Keratinocyte (primary cell): Measurements from ENCODE around the gene ATP6V0D1. TPM values are rescaled to one million over a fixed set of nuclear protein-coding genes. Genes with fewer than 3 reads are reported as not detected.

Experiments
- DNase-seq: peaks from one replicate; pipeline ENCODE4 v3.0.0-alpha.2; 2011; ENCODE audit warnings: low read depth, missing footprints, low spot score
- FAIRE-seq: peaks from 2 replicates; lab custom pipeline; 2011; peaks lifted over from hg19 to GRCh38; lab: Jason Lieb, UNC
- H2AFZ ChIP-seq: 2 replicates; pipeline ENCODE4 v1.6.0; 2012; ENCODE audit warnings: low read length, control low read depth, inconsistent platforms; ENCODE audit not compliant: control insufficient read depth
- H3K27ac ChIP-seq: 2 replicates; pipeline ENCODE4 v1.5.1; 2011; ENCODE audit warnings: low read length; ENCODE audit not compliant: control insufficient read depth, insufficient read depth
- H3K27me3 ChIP-seq: 3 replicates; pipeline ENCODE4 v1.6.0; 2011; ENCODE audit warnings: low read length; ENCODE audit not compliant: control insufficient read depth, insufficient read depth; ENCODE audit errors: extremely low read depth
- H3K36me3 ChIP-seq, 2 experiments: 2 replicates in 1 of 2; 3 replicates in 1 of 2; pipeline ENCODE4 v1.5.1; 2011; ENCODE audit warnings: low read length in 2 of 2, mild to moderate bottlenecking in 1 of 2; ENCODE audit not compliant: control insufficient read depth in 2 of 2, insufficient read depth in 2 of 2; ENCODE audit errors: extremely low read depth in 1 of 2
- H3K4me1 ChIP-seq: 3 replicates; pipeline ENCODE4 v1.5.1; 2011; ENCODE audit warnings: low read length; ENCODE audit not compliant: control insufficient read depth, insufficient read depth; ENCODE audit errors: extremely low read depth
- H3K4me2 ChIP-seq: 3 replicates; pipeline ENCODE4 v1.6.0; 2011; ENCODE audit warnings: low read depth, low read length; ENCODE audit not compliant: control insufficient read depth, insufficient read depth; ENCODE audit errors: extremely low read depth
- H3K4me3 ChIP-seq, 3 experiments: fragments of 200-600 bp in 1 of 3; sonication (generic) in 1 of 3; 2 replicates in 2 of 3; 3 replicates in 1 of 3; pipeline ENCODE4 v1.5.1; 2011 to 2016; ENCODE audit warnings: low read length in 3 of 3, mild to moderate bottlenecking in 3 of 3, control low read depth in 2 of 3, inconsistent platforms in 1 of 3, low read depth in 1 of 3, mixed read lengths in 1 of 3, mixed run types in 1 of 3, moderate library complexity in 1 of 3; ENCODE audit not compliant: control insufficient read depth in 2 of 3, insufficient read depth in 2 of 3; ENCODE audit errors: extremely low read depth in 1 of 3
- H3K79me2 ChIP-seq: 2 replicates; pipeline ENCODE4 v1.6.0; 2012; ENCODE audit warnings: low read length; ENCODE audit not compliant: control insufficient read depth, insufficient read depth
- H3K9ac ChIP-seq: 3 replicates; pipeline ENCODE4 v1.6.0; 2011; ENCODE audit warnings: low read length; ENCODE audit not compliant: control insufficient read depth, insufficient read depth; ENCODE audit errors: extremely low read depth
- H3K9me1 ChIP-seq: 3 replicates; pipeline ENCODE4 v1.6.0; 2011; ENCODE audit warnings: low read length; ENCODE audit not compliant: control insufficient read depth, insufficient read depth; ENCODE audit errors: extremely low read depth
- H3K9me3 ChIP-seq: 2 replicates; pipeline ENCODE4 v1.5.1; 2012; ENCODE audit warnings: low read depth, low read length; ENCODE audit not compliant: control insufficient read depth
- H4K20me1 ChIP-seq: 3 replicates; pipeline ENCODE4 v1.6.0; 2011; ENCODE audit warnings: low read length; ENCODE audit not compliant: control insufficient read depth, insufficient read depth; ENCODE audit errors: extremely low read depth
- EZH2 ChIP-seq: IDR thresholded peaks from one replicate; pipeline ENCODE4 v1.6.1; 2012; ENCODE audit warnings: inconsistent platforms, mild to moderate bottlenecking, low read length, moderate library complexity
- dilution Hi-C: fragments of 300-500 bp; cut with MboI; formaldehyde crosslinking; loops from one replicate; pipeline ENCODE4 v1.7.0; 2020; ENCODE audit warnings: low sequenced_read_pairs; ENCODE audit not compliant: extremely low pct_ligation_motif_present
- polyA plus RNA-seq, 5 experiments: library from polyadenylated mRNA; depleted of rRNA in 3 of 5; stranded (reverse) in 3 of 5; stranded (forward) in 1 of 5; unstranded in 1 of 5; fragments of >200 nt; gene quantifications; 1 replicate in 1 of 5; 2 replicates in 3 of 5; 3 replicates in 1 of 5; pipeline versions ENCODE4 v1.2.1 to v1.2.3, GENCODE V29; 2011 to 2012; ENCODE audit warnings: missing spikeins in 2 of 5, low read depth in 1 of 5, low replicate concordance in 1 of 5
- TF ChIP-seq, protein P1 (sequence below), 3 experiments: IDR thresholded peaks in 1 of 3; conservative IDR thresholded peaks in 1 of 3; optimal IDR thresholded peaks in 1 of 3; 2 replicates in 2 of 3; 3 replicates in 1 of 3; pipeline versions ENCODE3 to v1.5.1; 2011; ENCODE audit warnings: low read length in 3 of 3, mild to moderate bottlenecking in 3 of 3, moderate library complexity in 2 of 3, control low read depth in 1 of 3, inconsistent platforms in 1 of 3; ENCODE audit not compliant: insufficient read depth in 2 of 3; ENCODE audit errors: extremely low read depth in 1 of 3

ATP6V0D1 gene
- polyA plus RNA-seq, 1 donor (not counting 4 experiments of a cell fraction or from before 2014, with no cell fraction given): 97.1 TPM

DNA sequence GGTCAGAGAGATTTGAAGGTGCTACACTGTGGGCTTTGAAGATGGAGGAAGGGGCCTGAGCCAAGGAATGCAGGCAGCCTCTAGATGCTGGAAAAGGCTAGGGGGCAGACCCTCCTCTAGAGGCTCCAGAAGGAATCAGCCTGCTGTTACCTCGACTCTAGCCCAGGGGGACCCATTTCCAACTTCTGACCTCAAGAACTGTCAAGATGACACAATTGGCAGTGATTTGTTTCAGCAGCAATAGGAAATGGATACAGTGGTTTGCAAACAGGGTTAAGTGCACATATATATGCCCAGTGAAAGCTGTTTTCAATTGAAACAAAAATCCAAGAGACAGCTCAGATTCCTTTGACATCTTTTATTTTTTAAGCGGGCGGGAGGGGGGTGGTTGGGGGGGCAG, 61.0 kb downstream of the ATP6V0D1 start:
- DNase-seq (no peak), FAIRE-seq (no peak)
- Histone ChIP-seq H3K4me1 (peaks cover 6% of the 10 kb centered on the region), H3K79me2 (no peaks in the 10 kb centered on the region), H2AFZ (no peak overlapping the region), H3K4me3 (no peak overlapping the region), H3K9me3 (no peaks in the 10 kb centered on the region), H3K4me2 (no peak overlapping the region), H3K9me1 (no peaks in the 10 kb centered on the region), H4K20me1 (no peaks in the 10 kb centered on the region), H3K36me3 (no peaks in the 10 kb centered on the region), H3K27ac (no peak overlapping the region), H3K9ac (no peak overlapping the region), H3K27me3 (peaks cover 8% of the 10 kb centered on the region)
- dilution Hi-C loops: no loop called here
- TF ChIP-seq EZH2: no peak
- TF ChIP-seq, protein P1, sequence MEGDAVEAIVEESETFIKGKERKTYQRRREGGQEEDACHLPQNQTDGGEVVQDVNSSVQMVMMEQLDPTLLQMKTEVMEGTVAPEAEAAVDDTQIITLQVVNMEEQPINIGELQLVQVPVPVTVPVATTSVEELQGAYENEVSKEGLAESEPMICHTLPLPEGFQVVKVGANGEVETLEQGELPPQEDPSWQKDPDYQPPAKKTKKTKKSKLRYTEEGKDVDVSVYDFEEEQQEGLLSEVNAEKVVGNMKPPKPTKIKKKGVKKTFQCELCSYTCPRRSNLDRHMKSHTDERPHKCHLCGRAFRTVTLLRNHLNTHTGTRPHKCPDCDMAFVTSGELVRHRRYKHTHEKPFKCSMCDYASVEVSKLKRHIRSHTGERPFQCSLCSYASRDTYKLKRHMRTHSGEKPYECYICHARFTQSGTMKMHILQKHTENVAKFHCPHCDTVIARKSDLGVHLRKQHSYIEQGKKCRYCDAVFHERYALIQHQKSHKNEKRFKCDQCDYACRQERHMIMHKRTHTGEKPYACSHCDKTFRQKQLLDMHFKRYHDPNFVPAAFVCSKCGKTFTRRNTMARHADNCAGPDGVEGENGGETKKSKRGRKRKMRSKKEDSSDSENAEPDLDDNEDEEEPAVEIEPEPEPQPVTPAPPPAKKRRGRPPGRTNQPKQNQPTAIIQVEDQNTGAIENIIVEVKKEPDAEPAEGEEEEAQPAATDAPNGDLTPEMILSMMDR (optimal IDR thresholded peaks at IDR 0.05 in 1 of 3, IDR thresholded peaks at IDR 0.05 in 1 of 3, conservative IDR thresholded peaks at IDR 0.05 in 1 of 3; ENCODE audit: extremely low read depth in 1 of 3, insufficient read depth in 2 of 3, low read length in 3 of 3): no peak

DNA sequence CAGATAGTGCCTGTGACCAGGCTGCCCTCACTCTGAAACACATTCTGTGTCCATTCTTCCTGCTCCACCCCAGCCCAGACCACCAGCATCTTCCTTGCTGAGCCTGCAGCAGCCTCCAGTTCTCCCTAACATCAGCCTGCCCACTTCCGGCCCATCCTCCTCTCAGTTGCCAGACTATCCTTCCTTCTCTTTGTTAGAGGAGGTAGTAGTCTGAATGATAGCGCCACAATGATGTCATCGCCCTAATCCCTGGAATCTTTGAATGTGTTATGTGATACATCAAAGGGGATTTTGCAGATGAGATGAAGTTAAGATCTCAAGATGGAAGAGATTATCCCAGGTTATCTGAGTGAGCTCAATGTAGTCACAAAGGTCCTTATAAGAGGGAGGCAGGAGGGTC, 61.5 kb downstream of the ATP6V0D1 start:
- Histone ChIP-seq H3K9ac (no peak overlapping the region), H3K27me3 (peaks cover 5% of the 10 kb centered on the region), H3K9me1 (no peaks in the 10 kb centered on the region), H3K79me2 (no peaks in the 10 kb centered on the region), H3K27ac (no peak overlapping the region), H3K36me3 (no peaks in the 10 kb centered on the region), H4K20me1 (no peaks in the 10 kb centered on the region), H3K9me3 (no peaks in the 10 kb centered on the region), H3K4me1 (peaks cover 6% of the 10 kb centered on the region), H3K4me2 (no peak overlapping the region), H3K4me3 (no peak overlapping the region), H2AFZ (no peak overlapping the region)
- dilution Hi-C loops: no loop called here
- DNase-seq (no peak), FAIRE-seq (no peak)
- no peak for TF ChIP-seq EZH2
- TF ChIP-seq, protein P1 (optimal IDR thresholded peaks at IDR 0.05 in 1 of 3, IDR thresholded peaks at IDR 0.05 in 1 of 3, conservative IDR thresholded peaks at IDR 0.05 in 1 of 3; ENCODE audit: extremely low read depth in 1 of 3, insufficient read depth in 2 of 3, low read length in 3 of 3): no peak
